IMR-90 (cell line): Measurements from ENCODE around the gene IFNGR1. TPM values are rescaled to one million over a fixed set of nuclear protein-coding genes. Genes with fewer than 3 reads are reported as not detected.

Experiments used
- ATAC-seq: fragments of 200-7000 bp; cut with Tn5 transposase; 2 replicates; pipeline ENCODE4 v1.9.1; 2020; ENCODE audit warnings: low read depth, mild to moderate bottlenecking, moderate library complexity
- BruUV-seq: library from RNA; stranded (reverse); fragments of 400-500 nt; replicated peaks from 2 replicates; lab custom pipeline; 2021; lab: Mats Ljungman, UMichigan
- CTCF ChIA-PET: fragments of 300-600 bp; formaldehyde crosslinking; extraction: SDS; loops from one replicate; lab custom pipeline; 2021; ENCODE audit warnings: antibody characterized with exemption; lab: Yijun Ruan, JAX
- POLR2A ChIA-PET: fragments of 300-600 bp; sonication (Branson Sonifier 250); formaldehyde crosslinking; loops from one replicate; lab custom pipeline; 2022; ENCODE audit warnings: antibody characterized with exemption; ENCODE audit not compliant: unreplicated experiment; lab: Charles Lee
- DNase-seq: peaks from one replicate; pipeline ENCODE4 v3.0.0; 2013
- H2AFZ ChIP-seq: replicated peaks from 2 replicates; pipeline ENCODE3; 2013; ENCODE audit warnings: low read length, mild to moderate bottlenecking; ENCODE audit not compliant: poor library complexity
- H2AK5ac ChIP-seq: 2 replicates; pipeline ENCODE4 v1.6.1; 2013; ENCODE audit warnings: low read depth, low read length, inconsistent platforms
- H2AK9ac ChIP-seq: replicated peaks from 2 replicates; pipeline ENCODE3; 2013; ENCODE audit warnings: mild to moderate bottlenecking, low read depth, low read length, moderate library complexity; ENCODE audit not compliant: poor library complexity
- H2BK120ac ChIP-seq: 2 replicates; pipeline ENCODE4 v1.6.1; 2013; ENCODE audit warnings: low read depth, low read length, inconsistent platforms
- H2BK15ac ChIP-seq: 3 replicates; pipeline ENCODE4 v1.6.1; 2013; ENCODE audit warnings: low read depth, low read length, inconsistent platforms
- H2BK20ac ChIP-seq: 2 replicates; pipeline ENCODE4 v1.6.1; 2013; ENCODE audit warnings: low read depth, mild to moderate bottlenecking, inconsistent platforms, low read length, moderate library complexity
- H2BK5ac ChIP-seq: 2 replicates; pipeline ENCODE4 v1.6.1; 2013; ENCODE audit warnings: mild to moderate bottlenecking, low read depth, low read length, inconsistent platforms; ENCODE audit not compliant: poor library complexity, severe bottlenecking
- H3K14ac ChIP-seq: replicated peaks from 2 replicates; pipeline ENCODE4 v1.6.1; 2013; ENCODE audit warnings: low read depth, low read length, inconsistent platforms
- H3K18ac ChIP-seq: 2 replicates; pipeline ENCODE4 v1.6.1; 2013; ENCODE audit warnings: low read depth, low read length, control low read depth
- H3K23ac ChIP-seq: 2 replicates; pipeline ENCODE4 v1.6.1; 2013; ENCODE audit warnings: low read depth, low read length, inconsistent platforms
- H3K27ac ChIP-seq: 2 replicates; pipeline ENCODE4 v1.5.1; 2013; ENCODE audit warnings: mild to moderate bottlenecking, control low read depth, low read length; ENCODE audit not compliant: insufficient read depth
- H3K27me3 ChIP-seq: 2 replicates; pipeline ENCODE4 v1.6.1; 2013; ENCODE audit warnings: low read length; ENCODE audit not compliant: control insufficient read depth, insufficient read depth
- H3K36me3 ChIP-seq: 2 replicates; pipeline ENCODE4 v1.6.1; 2013; ENCODE audit warnings: low read length, mixed read lengths; ENCODE audit not compliant: control insufficient read depth, insufficient read depth
- H3K4ac ChIP-seq: 2 replicates; pipeline ENCODE4 v1.6.1; 2013; ENCODE audit warnings: low read depth, low read length, inconsistent platforms
- H3K4me1 ChIP-seq: 2 replicates; pipeline ENCODE4 v1.6.1; 2013; ENCODE audit warnings: low read length, mixed read lengths; ENCODE audit not compliant: control insufficient read depth, insufficient read depth
- H3K4me2 ChIP-seq: 2 replicates; pipeline ENCODE4 v1.6.1; 2013; ENCODE audit warnings: low read depth, mild to moderate bottlenecking, control low read depth, low read length, moderate library complexity
- H3K4me3 ChIP-seq: 2 replicates; pipeline ENCODE4 v1.5.1; 2013; ENCODE audit warnings: low read depth, mild to moderate bottlenecking, control low read depth, low read length, moderate library complexity; ENCODE audit not compliant: insufficient read depth
- H3K56ac ChIP-seq: 2 replicates; pipeline ENCODE4 v1.6.1; 2013; ENCODE audit warnings: low read length, inconsistent platforms; ENCODE audit not compliant: insufficient read depth; ENCODE audit errors: extremely low read depth
- H3K79me1 ChIP-seq, 2 experiments: 2 replicates each; pipeline ENCODE4 v1.6.1; 2013; ENCODE audit warnings: low read length in 2 of 2, inconsistent platforms in 1 of 2, low read depth in 1 of 2
- H3K9ac ChIP-seq: 2 replicates; pipeline ENCODE4 v1.6.1; 2013; ENCODE audit warnings: low read depth, low read length, control low read depth
- H3K9me1 ChIP-seq: 2 replicates; pipeline ENCODE4 v1.6.1; 2013; ENCODE audit warnings: low read length, inconsistent platforms; ENCODE audit not compliant: insufficient read depth
- H3K9me3 ChIP-seq: 2 replicates; pipeline ENCODE4 v1.6.1; 2013; ENCODE audit warnings: low read length; ENCODE audit not compliant: control insufficient read depth, insufficient read depth
- H4K20me1 ChIP-seq: 2 replicates; pipeline ENCODE4 v1.6.1; 2013; ENCODE audit warnings: low read length, inconsistent platforms; ENCODE audit not compliant: insufficient read depth
- H4K5ac ChIP-seq: 2 replicates; pipeline ENCODE4 v1.6.1; 2013; ENCODE audit warnings: mild to moderate bottlenecking, low read depth, low read length, control low read depth
- H4K8ac ChIP-seq, 2 experiments: 2 replicates each; pipeline ENCODE4 v1.6.1; 2013; ENCODE audit warnings: low read depth in 2 of 2, low read length in 2 of 2, control low read depth in 1 of 2, inconsistent platforms in 1 of 2
- H4K91ac ChIP-seq: 2 replicates; pipeline ENCODE4 v1.6.1; 2013; ENCODE audit warnings: low read depth, low read length, inconsistent platforms; ENCODE audit not compliant: insufficient read depth
- BHLHE40 ChIP-seq: fragments of 150-350 bp; IDR thresholded peaks from 2 replicates; pipeline ENCODE4 v1.6.1; 2016; ENCODE audit warnings: mild to moderate bottlenecking, low read depth, low read length
- CEBPB ChIP-seq: IDR thresholded peaks from 2 replicates; pipeline ENCODE4 v1.6.1; 2012; ENCODE audit warnings: low read depth, low read length, improper control_type of control experiment
- CHD1 ChIP-seq: IDR thresholded peaks from 2 replicates; pipeline ENCODE4 v1.6.1; 2012; ENCODE audit warnings: low read depth, low read length, improper control_type of control experiment
- SMC3 ChIP-seq: fragments of 150-350 bp; IDR thresholded peaks from 2 replicates; pipeline ENCODE4 v1.6.1; 2016; ENCODE audit warnings: low read depth, mild to moderate bottlenecking, antibody characterized with exemption, low read length, moderate library complexity
- WGBS, 2 experiments: methylation state at CpG; one replicate each; pipeline versions ENCODE4 v1.1.5 to v1.1.7; 2013; ENCODE audit warnings: missing lambda C conversion rate in 2 of 2; ENCODE audit not compliant: insufficient read length in 1 of 2; ENCODE audit errors: extremely low coverage in 2 of 2; 5-methylcytosine and 5-hydroxymethylcytosine counted together
- dilution Hi-C: fragments of 300-500 bp; cut with HindIII; formaldehyde crosslinking; loops from one replicate; pipeline ENCODE4 v1.14.3; 2018; ENCODE audit warnings: low sequenced_read_pairs; ENCODE audit not compliant: unreplicated experiment
- in situ Hi-C: fragments of 300-500 bp; cut with MboI; formaldehyde crosslinking; loops from 3 replicates; pipeline ENCODE4 v1.14.3; 2019; ENCODE audit warnings: low sequenced_read_pairs, inconsistent platforms, mixed read lengths
- intact Hi-C: fragments of 100-400 bp; cut with micrococcal nuclease; formaldehyde crosslinking; loops from 2 replicates; pipeline ENCODE4 v1.10.0; 2022
- polyA plus RNA-seq, 3 experiments: library from polyadenylated mRNA; depleted of rRNA; stranded (reverse); fragments of >200 nt; gene quantifications; 2 replicates each; pipeline ENCODE4 v1.2.3, GENCODE V29; 2012; ENCODE audit warnings: low replicate concordance in 1 of 3
- total RNA-seq: library from RNA; depleted of rRNA; stranded (reverse); fragments of >200 nt; gene quantifications from 2 replicates; pipeline ENCODE4 v1.2.3, GENCODE V29; 2012; rRNA removed

The IFNGR1 gene
- total and polyA plus RNA-seq, 2 of the 4 experiments (the other 2 are of a cell fraction), result 19.1 to 25.6 TPM

DNA sequence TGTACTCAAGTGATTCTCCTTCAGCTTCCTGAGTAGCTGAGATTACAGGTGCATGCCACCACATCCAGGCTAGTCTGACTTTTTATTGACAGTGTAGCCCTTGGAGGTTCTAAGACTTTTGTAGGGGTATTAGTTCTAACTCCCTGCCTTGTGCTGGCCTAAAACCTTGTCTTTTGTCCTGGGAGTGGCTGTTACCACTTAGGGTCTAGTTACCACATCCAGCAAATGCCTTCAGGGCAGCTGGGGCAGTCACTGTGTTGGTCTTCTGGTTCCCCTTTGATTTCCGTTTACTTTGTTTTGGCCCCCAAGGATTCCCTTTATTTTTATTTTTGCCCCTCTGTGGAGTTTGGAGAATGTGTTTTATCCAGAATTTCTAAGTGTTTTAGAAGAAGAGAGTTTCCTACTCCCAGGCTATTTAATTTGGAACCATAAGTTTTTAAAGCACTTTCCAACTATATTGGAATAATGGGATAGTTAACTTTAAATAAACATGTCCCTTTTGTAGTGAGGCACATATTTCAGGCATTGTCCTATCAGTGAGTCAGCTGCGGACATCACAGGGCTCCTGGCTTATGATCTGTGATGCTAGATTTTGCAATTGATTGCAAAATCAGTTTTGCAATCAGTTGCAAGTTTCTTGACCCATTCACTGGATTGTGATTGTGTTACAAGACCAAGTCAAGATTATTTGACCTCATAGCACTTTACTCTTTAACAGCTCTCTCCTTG, 70.7 kb downstream of the IFNGR1 start:
- dilution Hi-C loops (no loop called here), in situ Hi-C loops (no loop called here), intact Hi-C loops (no loop called here)
- Histone ChIP-seq H3K4ac (no peak overlapping the region), H4K91ac (no peak overlapping the region), H3K27ac (no peak overlapping the region), H3K9ac (no peak overlapping the region), H3K9me3 (no peaks in the 10 kb centered on the region), H2AFZ (no peak overlapping the region), H2BK15ac (no peak overlapping the region), H3K14ac (no peak overlapping the region), H4K5ac (no peak overlapping the region), H3K79me1 (no peaks in the 10 kb centered on the region), H3K23ac (no peak overlapping the region), H3K18ac (no peak overlapping the region), H2BK20ac (no peak overlapping the region), H3K4me3 (no peak overlapping the region), H2BK120ac (no peak overlapping the region), H3K27me3 (no peaks in the 10 kb centered on the region; the same call in 1 of the 2 replicates), H3K56ac (no peak overlapping the region), H3K4me1 (no peaks in the 10 kb centered on the region), H4K8ac (no peak overlapping the region), H2AK9ac (no peak overlapping the region), H3K4me2 (no peak overlapping the region), H4K20me1 (no peaks in the 10 kb centered on the region), H2BK5ac (no peak overlapping the region), H3K9me1 (no peaks in the 10 kb centered on the region), H2AK5ac (no peak overlapping the region), H3K36me3 (no peaks in the 10 kb centered on the region)
- TF ChIP-seq CEBPB (0 out of 2 replicates have a peak, but pooled peaks have one; percentile 19), SMC3 (no peak), BHLHE40 (no peak), CHD1 (no peak)
- DNase-seq, result peak; percentile 17
- no TSS peak for BruUV-seq
- WGBS, 2 experiments, result no CpG with 5 or more reads among the region's 2 CpGs
- CTCF ChIA-PET, result no interaction called here
- POLR2A ChIA-PET, result no interaction called here
- no peak for ATAC-seq

Other genes starting within 250 kb of the IFNGR1 start
- gene IL20RA, start 174.4 kb downstream of the IFNGR1 start, total RNA-seq, result under 0.01 TPM in 1 of 2 replicates, not detected in the other
- gene IL20RA, start 174.4 kb downstream of the IFNGR1 start, polyA plus RNA-seq (2012; rRNA removed), result 0.02 TPM in 1 of 2 replicates, not detected in the other
- not detected in 2 replicates for gene IL22RA2, start 45.7 kb downstream of the IFNGR1 start, total RNA-seq
- gene IL22RA2, start 45.7 kb downstream of the IFNGR1 start, polyA plus RNA-seq (2012; rRNA removed), result not detected in 2 replicates